HG03097 (cell line): ENCODE measurements around the gene RABEP1.

Experiments
- ATAC-seq: cut with Tn5 transposase; IDR thresholded peaks from one replicate; pipeline ENCODE4 v1.9.1; 2021; ENCODE audit not compliant: unreplicated experiment, low FRiP score

Gene RABEP1

DNA sequence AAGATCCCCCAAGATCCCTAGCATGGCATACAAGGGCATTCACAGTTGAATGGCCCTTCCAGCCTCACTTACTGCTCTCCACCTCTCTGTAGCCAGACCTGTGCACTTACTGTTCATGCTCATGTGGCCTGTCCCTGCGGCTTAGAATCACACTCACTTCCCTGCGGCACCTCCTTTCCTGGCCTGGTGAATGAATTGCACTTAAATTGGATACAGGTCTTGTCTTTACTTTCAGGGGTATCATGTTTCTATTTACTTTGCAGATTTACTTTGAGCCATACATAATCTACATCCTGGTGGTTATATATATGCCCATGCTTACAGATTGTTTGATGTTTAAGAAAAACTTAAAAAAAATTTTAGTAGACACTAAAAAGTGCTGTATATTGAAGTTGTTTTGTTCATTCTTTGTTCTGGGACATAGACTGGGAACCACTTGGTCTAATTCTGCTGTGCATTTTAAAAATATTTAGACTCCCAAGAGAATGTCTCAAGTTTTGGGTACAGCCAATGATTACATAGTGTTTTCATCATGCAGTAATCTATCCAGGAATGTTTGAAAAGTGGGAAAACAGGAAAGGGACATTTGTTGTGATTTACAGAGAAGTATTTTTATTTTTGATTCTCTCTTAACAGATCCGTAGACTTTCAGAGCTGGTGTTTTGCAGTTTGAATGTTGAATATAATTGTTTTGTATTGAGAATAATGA, 73.5 kb downstream of the RABEP1 start:
- ATAC-seq: no peak

DNA sequence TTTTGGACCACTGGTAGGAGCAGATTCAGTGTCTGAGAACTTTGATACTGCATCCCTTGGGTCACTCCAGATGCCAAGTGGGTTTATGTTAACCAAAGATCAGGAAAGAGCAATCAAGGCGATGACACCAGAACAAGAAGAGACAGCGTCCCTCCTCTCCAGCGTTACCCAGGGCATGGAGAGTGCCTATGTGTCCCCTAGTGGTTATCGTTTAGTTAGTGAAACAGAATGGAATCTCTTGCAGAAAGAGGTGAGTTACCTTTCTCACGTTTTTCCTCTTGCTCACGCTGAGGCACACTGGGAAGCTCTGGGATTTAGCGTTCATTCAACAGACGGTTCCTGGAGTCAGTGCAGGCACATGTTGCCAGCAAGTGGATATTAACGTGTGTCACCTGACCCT, 79.3 kb downstream of the RABEP1 start:
- ATAC-seq: no peak

DNA sequence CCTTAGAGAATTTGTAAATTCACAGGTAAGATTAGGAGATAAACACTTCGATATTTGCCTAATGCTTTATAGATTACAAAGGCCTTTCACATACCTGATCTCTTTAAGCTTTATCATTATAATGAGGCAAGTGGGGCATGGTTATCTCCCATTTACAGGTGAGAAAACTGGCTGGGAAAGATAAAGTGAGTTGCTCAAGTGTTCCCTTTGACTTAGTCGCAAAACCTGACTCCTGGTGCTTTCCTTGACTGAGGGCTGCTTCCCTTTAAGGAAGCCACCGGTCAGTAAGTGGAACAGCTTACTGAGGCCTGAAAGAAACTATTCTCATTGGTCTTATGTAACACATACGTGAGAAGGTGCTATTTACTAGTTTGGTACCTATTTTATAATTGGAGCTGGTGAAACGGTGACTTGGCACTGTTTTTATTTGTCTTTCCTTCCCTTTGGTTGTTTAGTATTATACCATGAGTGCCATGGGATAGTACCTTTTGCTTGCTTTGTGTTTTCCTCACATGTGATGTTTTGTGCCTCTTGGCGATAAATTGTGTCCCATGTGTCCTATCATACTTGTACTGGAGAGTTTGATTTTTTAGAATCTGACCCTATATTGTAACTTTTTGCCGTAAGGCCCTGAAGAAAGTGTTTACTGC, 80.2 kb downstream of the RABEP1 start:
- ATAC-seq: no peak

DNA sequence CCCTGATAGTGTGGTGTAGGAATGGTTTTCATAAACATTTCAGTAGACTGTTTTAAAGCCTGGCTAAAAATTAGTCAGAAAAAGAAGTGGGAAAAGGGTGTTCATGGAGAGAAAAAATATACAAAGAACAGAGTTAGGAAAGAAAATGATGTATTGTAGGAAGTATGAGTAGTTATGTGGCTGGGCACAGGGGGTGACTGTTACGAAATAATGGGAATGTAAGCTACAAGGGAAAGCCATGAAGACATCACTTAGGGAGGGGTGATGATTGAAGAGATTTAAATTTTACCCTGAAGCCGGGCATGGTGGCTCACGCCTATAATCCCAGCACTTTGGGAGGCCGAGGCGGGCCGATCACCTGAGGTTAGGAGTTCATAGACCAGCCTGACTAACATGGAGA, 82.1 kb downstream of the RABEP1 start:
- ATAC-seq: no peak

GRCh38 chr17:5364696-5365095, 82.6 kb downstream of the RABEP1 start:
- ATAC-seq: no peak

DNA sequence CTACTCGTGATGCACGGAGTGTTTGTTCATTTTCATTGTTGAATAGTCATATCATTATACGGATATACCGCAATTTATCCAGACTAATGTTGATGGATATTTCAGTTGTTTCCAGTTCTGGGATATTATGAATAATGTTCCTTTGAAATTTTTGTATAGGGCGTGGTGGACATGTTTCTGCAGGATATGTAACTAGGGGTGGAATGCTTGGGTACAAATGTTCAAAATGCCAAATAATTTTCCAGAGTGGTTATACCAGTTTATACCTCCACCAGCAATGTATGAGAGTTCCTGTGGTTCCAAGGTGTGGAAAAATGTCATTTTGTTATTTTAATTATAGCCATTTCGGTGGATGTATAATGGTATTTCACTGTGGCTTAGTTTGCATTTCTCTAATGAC, 83.7 kb downstream of the RABEP1 start:
- no peak for ATAC-seq

GRCh38 chr17:5370411-5370810, 88.3 kb downstream of the RABEP1 start:
- ATAC-seq: no peak

DNA sequence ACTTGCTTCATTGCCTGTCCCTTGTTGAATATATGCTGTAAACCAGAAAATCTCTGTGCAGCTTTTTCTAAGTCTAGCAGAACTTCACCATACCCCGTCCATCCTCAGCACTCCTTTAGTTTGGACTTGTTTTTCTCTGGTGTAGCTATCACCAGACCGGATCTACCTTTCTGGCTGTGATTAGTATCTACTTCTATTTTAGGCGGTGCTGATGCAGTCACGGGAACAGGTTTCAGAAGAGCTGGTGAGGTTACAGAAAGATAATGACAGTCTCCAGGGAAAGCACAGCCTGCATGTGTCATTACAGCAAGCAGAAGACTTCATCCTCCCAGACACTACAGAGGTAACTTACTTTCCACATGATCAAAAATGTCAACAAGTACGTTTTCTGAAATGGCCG, 91.0 kb downstream of the RABEP1 start:
- no peak for ATAC-seq

DNA sequence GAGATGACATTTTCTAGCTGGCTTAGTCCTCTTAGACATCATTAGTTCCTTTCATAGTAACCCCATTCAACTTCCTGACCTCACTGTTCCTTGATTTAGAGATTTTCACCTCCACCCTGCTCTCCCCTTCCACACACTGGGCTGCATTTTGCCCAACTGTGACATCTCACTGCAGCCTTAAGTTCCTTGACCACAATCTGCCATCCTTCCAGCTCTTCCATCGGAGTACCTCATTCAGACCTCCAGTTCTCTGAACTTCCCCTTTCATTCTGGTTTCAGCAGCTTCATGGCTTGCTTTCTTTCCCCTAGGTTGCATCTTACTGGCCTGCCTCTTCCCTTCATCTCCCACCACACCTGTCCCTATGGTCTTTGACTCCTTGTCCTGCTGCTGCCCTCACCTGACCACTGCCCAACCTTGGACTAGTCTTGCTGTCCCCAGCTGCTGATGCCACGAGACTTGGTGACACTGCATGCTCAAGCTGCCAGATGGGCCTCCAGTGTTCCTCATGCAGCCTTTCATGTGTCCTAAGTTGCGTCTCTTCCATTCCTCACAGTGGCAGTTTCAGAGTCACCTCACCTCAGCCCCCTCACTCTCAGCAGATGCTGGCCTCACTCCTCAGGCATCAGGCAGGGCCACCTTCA, 96.6 kb downstream of the RABEP1 start:
- no peak for ATAC-seq

DNA sequence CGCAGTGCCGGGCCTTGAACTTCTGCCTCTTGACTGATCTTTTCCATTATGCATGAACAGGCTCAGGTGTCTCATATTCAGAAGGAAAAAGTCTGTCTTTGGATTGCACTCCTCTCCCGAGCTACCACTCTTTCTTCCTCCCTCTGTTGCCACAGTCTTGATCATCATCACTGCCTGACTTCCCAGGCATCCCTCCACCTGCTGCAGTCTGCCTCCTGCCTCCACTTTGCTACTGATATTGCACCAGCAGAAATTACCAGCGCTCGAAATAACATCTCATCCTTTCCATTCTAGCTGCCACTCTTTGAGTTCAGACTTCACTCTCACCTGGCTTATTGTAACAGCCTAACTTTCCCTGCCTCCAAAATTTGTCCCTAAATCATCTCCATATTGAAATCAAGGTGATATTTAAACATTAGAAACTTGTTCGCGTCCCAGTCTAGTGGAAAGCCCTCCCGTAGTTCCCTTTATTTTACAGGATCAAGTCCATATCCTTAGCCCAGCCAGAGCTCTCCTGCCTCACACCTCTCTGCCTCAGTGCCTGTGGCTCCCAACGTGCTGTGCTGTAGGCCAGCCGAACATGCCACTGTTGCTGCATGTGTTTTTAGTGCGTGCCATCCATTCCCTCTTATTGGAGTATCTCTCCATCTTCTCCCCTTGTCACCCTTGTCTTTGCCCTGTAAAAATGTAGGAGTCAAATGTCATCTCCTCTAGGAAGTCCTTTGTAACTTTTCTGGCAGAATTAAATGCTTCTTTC, 97.4 kb downstream of the RABEP1 start:
- no peak for ATAC-seq

GRCh38 chr17:5380491-5381135, 98.5 kb downstream of the RABEP1 start:
- no peak for ATAC-seq

GRCh38 chr17:5381542-5381941, 99.5 kb downstream of the RABEP1 start:
- ATAC-seq: no peak

DNA sequence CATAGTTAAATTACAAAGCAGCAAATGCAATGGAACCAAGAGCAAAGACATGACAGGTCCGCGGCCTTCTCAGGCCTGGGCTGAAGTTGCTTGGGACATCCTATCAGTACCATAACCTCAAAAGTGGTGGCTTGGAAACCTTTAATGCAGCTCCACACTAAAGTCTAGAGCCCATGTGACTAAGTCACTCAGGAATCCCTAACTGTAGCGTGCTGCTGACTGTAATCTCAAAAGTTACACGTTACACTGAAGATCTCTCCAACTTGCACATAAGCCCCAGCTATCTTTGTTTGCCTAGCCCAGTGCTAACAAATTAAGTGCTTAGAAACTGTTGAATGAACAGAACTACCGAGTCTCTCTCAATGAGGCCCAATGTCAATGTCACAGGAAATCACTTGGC, 109.6 kb downstream of the RABEP1 start:
- ATAC-seq: no peak

DNA sequence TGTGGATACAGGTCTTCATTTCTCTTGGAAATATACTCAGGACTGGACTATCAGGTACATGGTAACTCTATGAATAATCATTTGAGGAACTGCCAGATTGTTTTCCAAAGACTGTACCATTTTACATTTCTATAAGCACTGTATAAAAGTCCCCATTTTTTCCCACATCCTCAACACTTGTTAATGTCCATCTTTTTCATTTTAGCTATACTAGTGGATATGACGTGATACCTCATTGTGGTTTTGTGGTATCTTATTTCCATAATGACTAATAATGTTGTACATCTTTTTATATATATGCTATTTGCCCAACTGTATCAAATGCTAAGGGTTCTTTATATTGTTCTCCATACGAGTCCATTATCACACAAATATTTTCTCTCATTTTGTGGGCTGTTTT, 114.5 kb downstream of the RABEP1 start:
- ATAC-seq: no peak

DNA sequence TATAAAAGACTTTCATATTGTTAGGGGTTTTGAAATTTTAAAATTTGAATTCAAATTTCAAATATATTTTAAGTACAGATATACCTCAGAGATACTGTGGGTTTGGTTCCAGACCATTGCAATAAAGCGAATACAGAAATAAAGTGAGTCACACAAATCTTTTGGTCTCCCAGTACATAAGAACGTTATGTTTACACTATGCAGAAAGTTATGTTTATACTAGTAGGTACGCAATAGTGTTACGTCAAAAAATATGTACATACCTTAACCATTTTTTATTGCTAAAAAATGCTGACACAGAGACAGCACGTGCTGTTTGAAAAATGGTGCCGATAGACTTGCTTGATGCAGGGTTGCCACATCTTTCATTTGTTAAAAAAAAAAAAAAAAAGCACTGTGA, 117.7 kb downstream of the RABEP1 start:
- ATAC-seq: no peak

DNA sequence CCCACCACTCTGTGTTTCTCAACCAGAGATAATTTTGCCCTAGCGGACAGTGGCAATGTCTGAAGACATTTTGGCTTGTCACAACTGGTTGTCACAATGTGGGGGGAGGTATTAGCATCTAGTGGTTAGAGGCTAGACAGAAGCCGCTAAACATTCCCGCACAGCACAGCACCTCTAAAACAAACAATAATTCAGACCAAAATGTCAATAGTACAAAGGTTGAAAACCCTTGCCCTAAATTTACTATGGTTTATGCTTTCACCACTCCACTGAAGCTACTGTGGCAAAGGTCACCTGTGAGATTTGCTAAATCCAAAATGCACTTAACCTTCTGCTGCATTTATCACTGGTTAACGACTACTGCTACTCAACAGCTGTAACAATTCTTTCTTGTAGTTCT, 123.3 kb downstream of the RABEP1 start:
- no peak for ATAC-seq

DNA sequence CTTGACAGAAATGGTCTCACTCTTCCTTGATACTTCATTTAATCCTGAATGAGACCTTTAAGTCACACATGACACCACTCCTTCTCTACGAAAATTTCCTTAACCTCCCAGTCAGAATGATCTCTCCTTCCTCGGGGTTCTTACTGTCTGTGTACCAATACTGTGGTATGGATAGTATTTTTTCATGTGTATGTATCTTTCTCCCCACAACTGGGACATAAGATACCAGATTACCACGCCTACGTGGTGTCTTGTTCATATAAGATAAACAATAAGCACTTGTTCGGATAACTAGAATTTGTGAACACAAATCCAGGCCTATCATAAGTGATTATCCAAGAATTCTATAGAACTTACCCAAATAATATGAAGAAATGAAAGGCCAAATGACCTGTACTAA, 126.1 kb downstream of the RABEP1 start:
- ATAC-seq: no peak

- no peak for ATAC-seq
Measured at GRCh38 chr17:5410594-5411272, 128.6 kb downstream of the RABEP1 start.

GRCh38 chr17:5413682-5414081, 131.6 kb downstream of the RABEP1 start:
- ATAC-seq: no peak

GRCh38 chr17:5416901-5417300, 134.8 kb downstream of the RABEP1 start:
- ATAC-seq: no peak
